CD4-positive, alpha-beta T cell treated with Interleukin-1 beta for 1 hour (primary cell): ENCODE data around the gene SLC35C1.

ENCODE experiments used
- DNase-seq, 2 donors: peaks; one replicate each; pipeline ENCODE4 v3.0.0-alpha.2; 2020 to 2022

Gene SLC35C1

GRCh38 chr11:45804761-45805304 is at the start of gene SLC35C1:
Gene SLC35C1, plus strand, starts transcription at chr11:45805149. Its CDS starts 653 bp downstream, at chr11:45805802.
- peak; percentile 93 to 95 for DNase-seq

GRCh38 chr11:45755281-45755859 is 49.6 kb upstream of the SLC35C1 start:
- no peak for DNase-seq

DNA sequence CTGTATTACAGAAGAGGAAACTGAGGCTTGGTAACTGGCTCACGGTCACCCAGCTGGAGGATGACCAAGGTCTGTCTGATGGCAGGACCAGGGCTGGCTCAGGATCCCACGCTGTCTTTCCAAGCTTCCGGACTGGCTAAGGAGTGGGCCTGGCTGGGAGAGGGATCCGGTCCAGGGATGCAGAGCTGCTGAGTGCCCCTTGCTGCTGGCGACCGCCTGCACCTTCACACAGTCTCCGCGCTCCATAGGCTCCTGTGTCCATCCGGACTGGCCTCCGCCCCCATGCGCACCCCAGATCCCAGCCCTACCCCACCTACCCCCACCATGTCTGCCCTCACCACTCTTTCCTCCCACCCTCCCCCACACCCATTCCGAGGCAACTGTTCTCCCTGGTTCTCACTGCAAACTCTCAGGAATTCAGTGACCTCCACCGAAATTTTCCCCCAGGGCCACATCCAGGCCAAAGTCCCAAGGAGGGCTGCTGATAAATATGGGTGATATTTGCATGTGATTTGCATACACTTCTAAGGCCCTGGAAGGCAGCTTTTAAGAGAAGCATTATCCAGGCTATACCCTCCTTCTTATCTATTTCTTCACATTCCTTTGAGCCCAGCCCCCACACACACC is 48.5 kb upstream of the SLC35C1 start:
- no peak for DNase-seq

DNA sequence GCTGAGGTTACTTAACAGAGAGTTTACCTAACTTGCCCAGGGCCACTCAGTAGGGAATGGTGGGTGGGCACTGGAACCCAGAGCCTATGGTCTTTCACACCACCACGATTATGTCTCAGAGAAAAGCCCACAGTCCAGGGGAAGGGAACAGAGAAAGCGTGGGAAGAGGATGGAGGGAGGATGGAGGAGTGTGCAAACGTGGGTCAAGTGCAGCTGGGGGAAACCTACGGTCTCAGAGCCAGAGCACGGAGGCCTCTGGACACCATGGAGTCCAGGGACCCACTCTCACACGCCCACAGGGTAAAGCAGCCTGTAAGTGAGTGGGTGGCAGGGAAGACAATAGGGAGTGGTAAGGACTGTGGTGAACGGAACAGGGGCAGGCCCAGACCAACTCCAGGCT is 47.3 kb upstream of the SLC35C1 start:
- no peak for DNase-seq

GRCh38 chr11:45761659-45762058 is 43.3 kb upstream of the SLC35C1 start:
- DNase-seq = no peak

GRCh38 chr11:45765107-45765668 is 39.8 kb upstream of the SLC35C1 start:
- DNase-seq = no peak

DNA sequence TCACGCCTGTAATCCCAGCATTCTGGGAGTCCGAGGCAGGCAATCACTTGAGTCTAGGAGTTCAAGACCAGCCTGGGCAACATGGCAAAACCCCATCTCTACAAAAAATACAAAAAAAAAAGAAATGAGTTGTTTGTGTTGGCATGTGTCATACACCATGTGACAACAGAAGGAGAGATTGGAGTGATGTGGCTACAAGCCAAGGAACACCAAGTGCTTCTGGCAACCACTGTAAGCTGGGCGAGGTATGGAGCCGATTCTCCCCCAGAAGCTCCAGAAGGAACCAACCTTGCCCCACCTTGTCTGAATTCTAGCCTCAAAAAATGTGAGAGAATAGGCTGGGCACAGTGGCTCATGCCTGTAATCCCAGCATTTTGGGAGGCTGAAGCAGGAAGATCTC is 39.1 kb upstream of the SLC35C1 start:
- no peak for DNase-seq

GRCh38 chr11:45766469-45766868 is 38.5 kb upstream of the SLC35C1 start:
- no peak for DNase-seq

GRCh38 chr11:45768486-45768885 is 36.5 kb upstream of the SLC35C1 start:
- no peak for DNase-seq

DNA sequence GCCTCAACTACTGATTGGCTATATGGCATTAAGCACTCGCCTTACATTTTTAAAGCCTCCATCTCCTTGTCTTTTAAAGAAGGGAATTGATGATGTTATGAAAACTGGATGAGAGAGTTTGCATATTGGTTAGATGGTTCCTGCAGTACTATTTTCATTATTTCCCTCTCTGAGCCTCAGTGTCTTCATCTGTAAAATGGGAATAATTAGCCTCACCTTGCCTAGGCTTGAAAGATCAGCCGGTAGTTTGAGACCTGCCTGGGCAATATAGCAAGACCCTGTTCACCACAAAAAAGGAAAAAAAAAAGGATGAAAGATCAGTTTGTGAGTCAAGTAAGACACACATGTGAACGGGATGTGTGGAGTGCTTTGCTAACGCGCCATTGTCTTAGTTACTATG is 35.0 kb upstream of the SLC35C1 start:
- DNase-seq = no peak

GRCh38 chr11:45771193-45771565 is 33.8 kb upstream of the SLC35C1 start:
- DNase-seq = peak; percentile 60 to 75

- DNase-seq = peak; percentile 76 to 78
These were observed 33.1 kb upstream of the SLC35C1 start for GRCh38 chr11:45771566-45772448.

- no peak for DNase-seq
These were observed 32.5 kb upstream of the SLC35C1 start for GRCh38 chr11:45772449-45772774.

GRCh38 chr11:45772986-45773785 is 31.8 kb upstream of the SLC35C1 start:
- DNase-seq = no peak

GRCh38 chr11:45773786-45774655 is 30.9 kb upstream of the SLC35C1 start:
- DNase-seq = no peak

DNA sequence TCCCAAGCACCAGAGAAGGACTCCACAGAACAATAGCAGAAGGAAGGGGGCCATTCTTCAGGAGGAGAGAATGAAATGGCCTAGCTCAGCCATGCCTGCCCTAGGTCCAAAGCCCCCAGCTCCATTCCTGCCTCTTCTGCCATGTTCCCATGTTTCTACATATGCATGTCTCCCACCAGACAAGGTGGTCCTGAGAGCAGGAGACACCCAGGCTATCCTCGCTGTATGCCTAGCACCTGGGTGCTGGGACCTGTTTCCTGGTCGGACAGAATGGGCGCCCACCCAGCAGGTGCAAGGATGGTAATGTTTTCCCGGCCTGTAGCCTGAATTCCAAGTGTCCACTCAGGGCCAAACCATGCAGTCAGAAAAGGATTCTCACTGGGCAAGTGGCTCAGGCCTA is 30.2 kb upstream of the SLC35C1 start:
- no peak for DNase-seq

DNA sequence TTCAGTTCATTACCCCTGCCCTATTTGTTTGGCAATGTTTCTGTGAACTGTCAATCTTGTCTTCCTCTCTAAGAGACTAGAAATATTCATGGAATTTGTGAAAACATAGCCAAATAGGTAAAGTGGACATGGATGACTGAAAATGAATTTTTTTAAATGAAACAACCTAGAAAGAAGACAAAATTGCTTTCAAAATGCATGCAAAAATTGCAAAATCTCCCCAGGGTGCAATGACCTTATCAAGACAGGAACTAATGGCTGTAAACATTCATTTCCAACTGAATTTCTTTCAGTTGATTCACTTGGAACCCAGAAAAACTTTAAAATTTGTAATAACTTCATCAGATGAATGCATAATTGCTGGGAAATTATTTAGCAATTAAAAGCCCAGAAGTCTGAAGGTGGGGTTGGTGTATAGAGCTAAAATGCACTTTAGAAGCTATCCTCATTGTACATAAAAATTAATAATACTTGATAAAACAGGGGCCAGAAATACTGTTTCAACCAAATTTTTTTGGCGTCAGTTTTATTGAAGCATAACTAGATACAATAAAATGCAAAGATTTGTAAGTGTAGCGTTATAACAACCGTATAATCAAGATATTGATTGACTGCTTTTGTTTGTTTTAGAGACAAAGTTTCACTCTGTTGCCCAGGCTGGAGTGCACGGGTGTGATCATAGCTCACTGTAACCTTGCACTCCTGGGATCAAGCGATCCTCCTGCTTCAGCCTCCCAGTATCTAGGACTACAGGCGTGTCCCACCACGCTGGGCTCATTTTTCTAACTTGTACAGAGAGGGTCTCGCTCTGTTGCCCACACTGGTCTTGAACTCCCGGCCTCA is 27.6 kb upstream of the SLC35C1 start:
- no peak for DNase-seq

GRCh38 chr11:45778341-45778740 is 26.6 kb upstream of the SLC35C1 start:
- DNase-seq = no peak

DNA sequence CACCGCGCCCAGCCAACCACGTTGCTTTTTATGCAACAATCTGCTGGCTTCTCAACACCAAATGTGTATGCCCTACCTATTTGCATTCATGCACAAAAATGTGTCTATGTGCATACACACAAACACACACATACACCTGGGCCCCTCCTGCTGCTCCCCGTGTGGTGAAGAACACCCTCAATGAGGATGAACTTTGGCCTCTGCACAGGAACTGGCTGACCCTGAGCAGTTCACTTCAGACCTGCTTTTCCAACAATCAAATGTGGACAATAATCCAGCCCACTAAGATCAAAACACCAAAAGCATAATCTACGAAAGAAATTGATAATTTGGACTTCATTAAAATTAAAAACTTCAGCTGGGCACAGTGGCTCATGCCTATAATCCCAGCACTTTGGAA is 25.3 kb upstream of the SLC35C1 start:
- DNase-seq = no peak

- DNase-seq = no peak
These were observed 18.7 kb upstream of the SLC35C1 start for GRCh38 chr11:45786272-45786671.

GRCh38 chr11:45788887-45789286 is 16.1 kb upstream of the SLC35C1 start:
- DNase-seq = no peak
